COR-L47 (cell line): ENCODE measurements around the gene RCL1.
"Not testable (repeated sequence)": the region's sequence is repeated elsewhere in the genome, so short reads cannot be mapped to it uniquely, and the experiment has no call there.

Experiments used
- DNase-seq: peaks from one replicate; lab custom pipeline; 2025; lab: John Stamatoyannopoulos, UW

Gene RCL1

GRCh38 chr9:4886698-4887097, 94.0 kb downstream of the RCL1 start:
- DNase-seq: no peak

GRCh38 chr9:4887556-4887955, 94.8 kb downstream of the RCL1 start:
- no peak for DNase-seq

DNA sequence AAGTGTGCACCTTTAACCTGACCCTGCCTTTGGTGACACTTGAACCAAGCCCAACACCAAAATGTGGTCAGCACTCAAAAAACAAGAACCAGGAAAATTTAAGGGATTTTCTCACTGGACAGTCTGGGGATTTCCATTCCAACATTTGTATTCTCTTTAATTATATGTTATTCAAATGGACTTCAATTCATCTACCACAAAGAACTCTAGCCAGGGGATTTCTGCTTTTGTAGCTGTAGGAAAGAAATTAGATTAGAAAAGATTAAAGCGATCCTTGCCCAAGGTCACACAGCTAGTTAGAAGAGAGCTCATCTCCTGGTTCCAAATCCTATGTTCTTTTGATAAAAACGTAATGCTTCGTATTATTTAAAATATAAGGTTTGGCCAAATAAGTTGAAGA, 97.5 kb downstream of the RCL1 start:
- no peak for DNase-seq

DNA sequence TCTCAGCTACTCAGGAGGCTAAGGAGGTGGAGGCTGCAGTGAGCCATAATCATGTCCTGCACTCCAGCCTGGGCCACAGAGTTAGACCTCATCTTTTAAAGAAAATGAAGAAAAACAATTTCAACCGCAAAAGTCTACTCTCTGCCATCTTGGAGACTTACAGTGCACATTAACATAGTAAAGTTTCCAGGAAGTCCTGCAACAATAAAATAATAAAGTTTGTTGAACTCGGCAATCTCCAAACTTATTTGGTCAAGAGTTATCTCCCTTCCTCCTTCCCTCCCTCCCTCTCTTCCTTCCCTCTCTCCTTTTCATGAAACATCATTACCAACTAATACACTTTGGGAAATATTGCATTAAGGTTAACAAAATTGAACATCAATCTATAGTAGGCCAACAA, 98.2 kb downstream of the RCL1 start:
- no peak for DNase-seq

DNA sequence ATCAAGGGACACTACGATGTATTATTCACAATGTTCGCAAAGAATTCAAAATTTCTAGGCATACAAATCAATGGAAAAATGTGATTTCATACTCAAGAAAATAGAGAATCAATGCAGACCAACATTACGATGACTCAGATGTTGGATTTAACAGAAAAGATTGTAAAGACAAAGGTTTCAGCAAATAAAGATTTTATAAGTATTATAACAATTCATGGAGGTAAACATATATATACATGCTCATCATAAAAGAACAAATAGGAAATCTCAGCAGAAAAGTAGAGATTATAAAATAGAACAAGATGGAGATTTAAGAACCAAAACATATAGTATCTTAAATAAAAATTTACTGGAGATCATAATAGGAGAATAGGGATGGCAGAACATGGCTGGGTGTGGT, 98.9 kb downstream of the RCL1 start:
- DNase-seq: no peak

- no peak for DNase-seq
Observed at GRCh38 chr9:4892501-4893194, 99.9 kb downstream of the RCL1 start.

DNA sequence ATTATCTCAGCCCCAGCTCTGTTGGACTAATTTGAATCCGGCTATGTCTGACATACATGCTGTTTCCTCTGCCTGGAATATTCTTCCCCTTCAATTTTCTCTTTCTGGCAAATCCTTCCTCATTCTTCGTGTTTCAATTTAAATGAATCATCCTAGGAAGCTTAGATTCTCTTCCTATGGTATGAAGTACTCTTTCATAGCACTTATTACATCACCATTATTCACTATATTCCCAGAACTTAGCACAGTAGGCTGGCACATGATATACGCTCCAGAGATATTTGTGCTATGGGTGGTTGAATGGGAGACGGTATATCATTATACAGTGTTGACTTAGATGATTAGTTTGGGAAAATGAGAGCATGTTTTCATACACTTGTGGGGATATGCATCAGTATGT, 101.3 kb downstream of the RCL1 start:
- DNase-seq: no peak

DNA sequence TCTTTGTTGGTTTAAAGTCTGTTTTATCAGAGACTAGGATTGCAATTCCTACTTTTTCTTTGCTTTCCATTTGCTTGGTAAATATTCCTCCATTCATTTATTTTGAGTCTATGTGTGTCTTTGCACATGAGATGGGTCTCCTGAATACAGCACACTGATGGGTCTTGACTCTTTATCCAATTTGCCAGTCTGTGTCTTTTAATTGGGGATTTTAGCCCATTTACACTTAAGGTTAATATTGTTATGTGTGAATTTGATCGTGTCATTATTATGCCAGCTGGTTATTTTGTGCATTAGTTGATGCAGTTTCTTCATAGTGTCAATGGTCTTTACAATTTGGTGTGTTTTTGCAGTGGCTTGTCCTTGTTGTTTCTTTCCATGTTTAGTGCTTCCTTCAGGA, 107.1 kb downstream of the RCL1 start:
- not testable (repeated sequence) for DNase-seq

DNA sequence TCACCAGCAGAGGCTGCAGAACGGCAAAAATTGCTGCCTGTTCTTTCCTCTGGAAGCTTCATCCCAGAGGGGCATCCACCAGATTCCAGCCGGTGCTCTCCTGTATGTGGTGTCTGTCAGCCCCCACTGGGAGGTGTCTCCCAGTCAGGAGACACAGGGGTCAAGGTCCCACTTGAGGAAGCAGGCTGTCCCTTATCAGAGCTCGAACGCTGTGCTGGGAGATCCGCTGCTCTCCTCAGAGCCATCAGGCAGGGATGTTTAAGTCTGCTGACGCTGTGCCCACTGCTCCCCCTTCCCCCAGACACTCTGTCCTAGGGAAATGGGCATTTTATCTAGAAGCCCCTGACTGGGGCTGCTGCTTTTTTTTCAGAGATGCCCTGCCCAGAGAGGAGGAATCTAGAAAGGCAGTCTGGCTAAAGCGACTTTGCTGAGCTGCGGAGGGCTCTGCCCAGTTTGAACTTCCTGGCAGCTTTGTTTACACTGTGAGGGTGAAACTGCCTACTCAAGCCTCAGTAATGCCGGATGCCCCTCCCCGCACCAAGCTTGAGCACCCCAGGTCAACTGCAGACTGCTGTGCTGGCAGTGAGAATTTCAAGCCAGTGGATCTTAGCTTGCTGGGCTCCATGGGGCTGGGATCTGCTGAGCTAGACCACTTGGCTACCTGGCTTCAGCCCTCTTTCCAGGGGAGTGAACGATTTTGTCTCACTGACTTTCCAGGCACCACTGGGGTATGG, 108.8 kb downstream of the RCL1 start:
- DNase-seq: not testable (repeated sequence)

DNA sequence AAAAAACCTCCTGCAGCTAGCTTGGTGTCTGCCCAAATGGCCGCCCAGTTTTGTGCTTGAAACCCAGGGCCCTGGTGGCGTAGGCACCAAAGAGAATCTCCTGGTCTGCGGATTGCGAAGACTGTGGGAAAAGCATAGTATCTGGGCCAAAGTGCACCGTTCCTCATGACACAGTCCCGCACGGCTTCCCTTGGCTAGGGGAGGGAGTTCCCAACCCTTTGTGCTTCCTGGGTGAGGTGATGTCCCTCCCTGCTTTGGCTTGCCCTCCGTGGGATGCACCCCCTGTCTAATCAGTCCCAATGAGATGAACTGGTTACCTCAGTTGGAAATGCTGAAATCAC, 109.4 kb downstream of the RCL1 start:
- no peak for DNase-seq

- peak; percentile 65 for DNase-seq
Observed at GRCh38 chr9:4904322-4905134, 111.8 kb downstream of the RCL1 start.

GRCh38 chr9:4905135-4905490, 112.4 kb downstream of the RCL1 start:
- DNase-seq: no peak
